ENCODE data around the gene SERF2.
"Not testable (repeated sequence)": the region's sequence is repeated elsewhere in the genome, so short reads cannot be mapped to it uniquely, and the experiment has no call there.

The SERF2 gene

DNA sequence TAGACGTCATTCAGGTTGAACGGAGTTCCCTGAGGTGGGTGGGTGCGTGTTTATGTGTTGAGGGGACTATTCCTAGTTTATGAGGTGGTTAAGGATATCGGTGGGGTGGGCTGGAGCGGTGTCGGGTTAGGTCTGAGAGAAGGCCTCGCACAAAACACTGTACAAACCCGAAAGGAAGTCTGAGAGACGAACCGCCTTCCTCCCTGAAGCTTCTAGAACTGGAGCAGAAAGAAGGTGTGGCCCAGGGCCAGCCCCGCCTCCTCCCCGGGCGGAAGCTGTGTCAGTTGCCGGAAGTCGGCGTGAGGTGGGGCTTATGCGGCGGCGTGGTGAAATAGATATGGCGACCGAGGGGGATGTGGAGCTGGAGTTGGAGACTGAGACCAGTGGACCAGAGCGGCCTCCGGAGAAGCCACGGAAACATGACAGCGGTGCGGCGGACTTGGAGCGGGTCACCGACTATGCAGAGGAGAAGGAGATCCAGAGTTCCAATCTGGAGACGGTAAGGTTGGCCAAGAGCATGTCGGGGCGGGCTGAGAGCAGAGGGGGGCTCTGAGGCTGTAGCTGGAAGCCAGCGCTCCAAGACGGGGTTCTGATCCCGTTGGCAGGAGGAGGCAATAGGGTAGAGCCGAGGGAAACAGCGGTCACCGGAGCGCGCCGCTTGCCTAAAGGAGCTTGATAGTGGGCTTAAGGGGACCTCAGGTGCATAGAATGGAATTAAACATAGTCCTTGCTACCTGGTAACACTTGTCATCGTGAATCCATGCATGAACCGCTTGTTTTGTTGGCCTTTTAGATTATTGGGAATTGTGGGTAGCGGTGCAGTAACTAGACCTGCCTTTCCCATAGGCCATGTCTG lies 8.4 kb downstream of the SERF2 start, which contains the start of gene HYPK:
Gene HYPK (plus strand): TSS at position 314 of the 856 bp plus-strand sequence. CDS start 24 bp downstream, at position 338.
- no peaks in the 10 kb centered on the region for H3K27me3 Mint-ChIP-seq
- no peaks in the 10 kb centered on the region for H3K9me3 Mint-ChIP-seq
- H3K27ac Mint-ChIP-seq: peak within 1 kb of the TSS; percentile 98
- peaks cover 98% of the 10 kb centered on the region for H3K36me3 Mint-ChIP-seq (ENCODE audit: low read depth)
- peak within 1 kb of the TSS; percentile 99 for H3K4me3 Mint-ChIP-seq
- peak; percentile 93 for DNase-seq
- H3K4me1 Mint-ChIP-seq (ENCODE audit: low read depth): peaks cover 44% of the 10 kb centered on the region

DNA sequence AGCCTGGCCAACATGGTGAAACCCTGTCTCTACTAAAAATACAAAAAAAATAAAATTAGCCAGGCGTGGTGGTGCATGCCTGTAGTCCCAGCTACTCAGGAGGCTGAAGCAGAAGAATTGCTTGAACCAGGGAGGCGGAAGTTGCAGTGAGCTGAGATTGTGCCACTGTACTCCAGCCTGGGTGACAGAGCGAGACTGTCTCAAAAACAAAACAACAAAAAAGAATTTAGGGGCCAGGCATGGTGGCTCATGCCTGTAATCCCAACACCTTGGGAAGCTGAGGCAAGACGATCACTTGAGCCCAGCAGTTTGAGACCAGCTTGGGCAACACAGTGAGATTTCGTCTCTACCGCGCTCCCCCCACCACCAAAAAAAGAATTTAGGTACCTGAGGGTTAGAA lies 10.6 kb downstream of the SERF2 start:
- Mint-ChIP-seq H3K4me1 (ENCODE audit: low read depth) (peaks cover 32% of the 10 kb centered on the region), H3K27ac (peak overlapping the region; percentile 47), H3K36me3 (ENCODE audit: low read depth) (peaks cover 97% of the 10 kb centered on the region)
- not testable (repeated sequence) for H3K27me3 Mint-ChIP-seq, H3K4me3 Mint-ChIP-seq, H3K9me3 Mint-ChIP-seq, DNase-seq

DNA sequence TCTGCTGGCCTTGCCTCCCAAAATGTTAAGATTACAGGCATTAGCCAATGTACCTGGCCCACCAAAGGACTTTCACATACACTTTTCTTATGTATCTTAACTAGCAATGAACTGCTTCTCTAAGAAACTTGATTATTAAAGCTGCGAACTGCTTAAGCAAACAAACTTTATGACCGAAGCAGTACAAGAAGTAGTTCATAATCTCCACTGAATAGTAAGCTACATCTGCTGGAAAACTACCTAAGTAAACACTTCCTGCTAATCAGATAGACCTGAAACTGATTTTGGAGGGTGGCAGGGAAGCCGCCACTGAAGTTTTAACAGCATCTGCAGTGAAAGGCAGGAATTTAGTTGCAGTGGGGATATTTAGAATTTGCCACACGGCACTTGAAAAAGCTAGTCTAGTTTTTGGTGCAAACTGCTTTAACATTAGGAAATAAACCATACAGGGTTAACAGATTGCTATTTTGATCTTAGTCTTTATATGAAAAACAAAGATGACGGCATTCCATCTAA lies 16.4 kb downstream of the SERF2 start:
- Mint-ChIP-seq H3K36me3 (ENCODE audit: low read depth) (peaks cover 96% of the 10 kb centered on the region), H3K9me3 (no peaks in the 10 kb centered on the region), H3K4me1 (ENCODE audit: low read depth) (peaks cover 6% of the 10 kb centered on the region), H3K27ac (peak overlapping the region; percentile 33), H3K27me3 (no peaks in the 10 kb centered on the region), H3K4me3 (no peak overlapping the region)
- DNase-seq: no peak

DNA sequence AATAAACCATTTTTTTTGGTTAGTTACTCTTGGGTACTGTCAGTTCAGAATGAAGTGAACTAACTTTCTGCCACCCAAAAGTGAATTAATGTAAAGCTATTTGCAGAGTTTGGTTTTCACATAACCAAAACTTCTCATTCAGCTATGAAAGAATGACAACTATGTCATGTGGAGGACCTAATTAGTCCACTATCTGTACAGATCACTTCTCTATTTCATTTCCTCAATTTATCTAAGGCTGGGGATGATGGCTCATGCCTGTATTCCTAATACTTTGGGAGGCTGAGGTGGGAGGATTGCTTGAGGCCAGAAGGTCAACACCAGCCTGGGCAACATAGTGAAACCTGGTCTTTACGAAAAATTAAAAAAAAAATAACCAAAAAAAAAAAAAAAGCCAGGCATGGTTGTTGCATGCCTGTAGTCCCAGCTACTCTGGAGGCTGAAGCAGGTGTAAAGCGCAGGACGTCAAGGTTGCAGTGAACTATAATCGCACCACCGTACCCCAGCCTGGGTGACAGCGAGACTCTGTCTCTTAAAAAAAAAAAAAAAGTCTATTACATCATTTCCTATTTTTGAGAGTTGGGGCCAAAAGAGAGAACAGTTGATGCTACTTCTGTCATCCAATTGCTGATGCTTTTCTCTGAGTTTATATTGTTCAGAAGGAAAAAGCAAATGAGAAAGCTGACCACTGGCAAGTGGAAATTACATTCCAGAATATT lies 17.0 kb downstream of the SERF2 start:
- H3K36me3 Mint-ChIP-seq (ENCODE audit: low read depth): peaks cover 96% of the 10 kb centered on the region
- H3K27ac Mint-ChIP-seq: peak overlapping the region; percentile 69
- H3K9me3 Mint-ChIP-seq: no peaks in the 10 kb centered on the region
- no peak overlapping the region for H3K4me3 Mint-ChIP-seq
- H3K27me3 Mint-ChIP-seq: no peaks in the 10 kb centered on the region
- no peak for DNase-seq
- H3K4me1 Mint-ChIP-seq (ENCODE audit: low read depth): peaks cover 6% of the 10 kb centered on the region

DNA sequence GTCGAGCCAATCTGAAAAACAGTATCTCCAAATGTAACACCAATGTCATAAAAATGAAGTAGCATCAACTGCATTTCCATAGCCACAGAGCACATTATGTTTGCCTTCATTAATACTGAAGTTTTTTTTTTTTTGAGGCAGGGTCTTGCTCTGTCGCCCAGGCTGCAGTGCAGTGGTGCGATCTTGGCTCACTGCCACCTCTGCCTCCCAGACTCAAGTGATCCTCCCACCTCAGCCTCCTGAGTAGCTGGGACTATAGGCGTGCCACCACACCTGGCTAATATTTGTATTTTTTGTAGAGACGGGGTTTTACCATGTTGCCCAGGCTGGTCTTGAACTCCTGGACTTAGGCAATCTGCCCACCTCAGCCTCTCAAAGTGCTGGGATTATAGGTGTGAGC lies 22.9 kb downstream of the SERF2 start:
- not testable (repeated sequence) for H3K4me3 Mint-ChIP-seq, H3K9me3 Mint-ChIP-seq, H3K27me3 Mint-ChIP-seq, DNase-seq
- Mint-ChIP-seq H3K27ac (peak overlapping the region; percentile 81), H3K4me1 (ENCODE audit: low read depth) (peaks cover 11% of the 10 kb centered on the region), H3K36me3 (ENCODE audit: low read depth) (peaks cover 83% of the 10 kb centered on the region)

DNA sequence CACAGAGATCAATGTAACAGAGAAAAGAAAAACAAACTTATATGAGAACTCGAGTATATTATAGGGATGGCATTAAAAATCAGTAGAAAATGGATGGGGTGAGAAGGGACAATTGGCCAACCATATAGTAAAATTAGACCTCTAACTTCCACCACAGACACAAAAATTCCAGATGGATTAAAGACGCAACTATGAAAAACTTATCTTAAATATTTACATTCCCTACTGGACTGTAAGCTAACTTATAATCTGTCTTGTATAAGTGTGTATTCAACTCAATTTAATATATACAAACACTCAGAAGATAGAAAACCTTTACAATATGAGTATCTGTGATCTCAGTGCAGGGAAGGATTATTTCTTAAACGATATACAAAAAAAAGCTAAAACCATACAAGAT lies 29.4 kb downstream of the SERF2 start:
- H3K4me1 Mint-ChIP-seq (ENCODE audit: low read depth): peaks cover 57% of the 10 kb centered on the region
- peak overlapping the region; percentile 54 for H3K27ac Mint-ChIP-seq
- no peaks in the 10 kb centered on the region for H3K27me3 Mint-ChIP-seq
- DNase-seq: no peak
- peaks cover 62% of the 10 kb centered on the region for H3K36me3 Mint-ChIP-seq (ENCODE audit: low read depth)
- peaks cover 4% of the 10 kb centered on the region for H3K9me3 Mint-ChIP-seq
- H3K4me3 Mint-ChIP-seq: peak overlapping the region; percentile 58

DNA sequence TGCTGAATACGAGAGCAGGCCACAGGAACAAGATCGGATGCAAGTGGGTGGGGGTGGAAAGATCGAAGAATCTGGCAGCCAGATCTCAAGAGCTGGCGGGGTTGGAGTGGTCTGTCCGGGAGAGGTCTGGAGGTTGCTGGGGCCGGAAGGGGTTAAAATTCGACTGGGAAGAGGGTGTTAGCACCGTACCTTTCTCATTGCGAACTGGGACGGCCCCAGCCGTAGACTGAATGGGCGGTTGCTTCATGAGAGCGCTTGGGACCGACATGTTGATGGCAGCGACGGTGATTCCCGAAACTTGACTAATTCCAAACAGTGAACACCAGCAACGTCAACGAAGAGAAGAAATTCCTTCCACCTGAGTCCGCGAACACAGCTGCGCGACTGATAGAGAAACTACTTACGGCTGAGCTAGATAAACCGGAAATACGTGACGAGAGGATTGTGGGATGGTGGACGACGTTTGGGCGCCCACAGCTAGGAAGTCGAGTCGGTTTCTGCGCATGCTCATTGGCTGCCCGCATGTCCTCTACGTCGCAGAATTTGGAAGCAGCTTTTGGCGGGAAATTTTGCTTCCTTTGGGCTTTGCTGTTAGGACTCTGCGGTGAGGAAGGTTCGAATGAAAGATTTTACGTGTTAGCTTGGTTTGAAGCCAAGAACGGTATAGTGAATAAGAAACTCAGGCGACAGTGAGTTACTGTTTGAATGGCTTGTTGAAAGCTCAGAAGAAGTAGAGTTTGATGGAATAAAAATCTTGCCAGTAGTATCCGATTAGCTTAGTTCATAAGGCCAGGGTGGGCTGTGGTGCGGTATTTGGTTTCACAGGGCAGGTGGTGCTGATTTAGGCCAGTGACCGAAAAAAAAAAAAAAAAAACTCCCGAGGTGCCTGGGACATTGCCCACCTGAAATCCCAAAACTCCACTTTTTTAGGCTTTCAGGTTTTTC lies 32.5 kb downstream of the SERF2 start, which contains the start of gene MFAP1:
Gene MFAP1 (minus strand): TSS at position 389 of the 945 bp plus-strand sequence. CDS start 121 bp downstream, at position 268.
- DNase-seq: peak; percentile 87
- Mint-ChIP-seq H3K9me3 (peaks cover 4% of the 10 kb centered on the region), H3K27me3 (no peaks in the 10 kb centered on the region), H3K4me3 (peak within 1 kb of the TSS; percentile 96), H3K4me1 (ENCODE audit: low read depth) (peaks cover 66% of the 10 kb centered on the region), H3K36me3 (ENCODE audit: low read depth) (peaks cover 68% of the 10 kb centered on the region), H3K27ac (peak within 1 kb of the TSS; percentile 99)

DNA sequence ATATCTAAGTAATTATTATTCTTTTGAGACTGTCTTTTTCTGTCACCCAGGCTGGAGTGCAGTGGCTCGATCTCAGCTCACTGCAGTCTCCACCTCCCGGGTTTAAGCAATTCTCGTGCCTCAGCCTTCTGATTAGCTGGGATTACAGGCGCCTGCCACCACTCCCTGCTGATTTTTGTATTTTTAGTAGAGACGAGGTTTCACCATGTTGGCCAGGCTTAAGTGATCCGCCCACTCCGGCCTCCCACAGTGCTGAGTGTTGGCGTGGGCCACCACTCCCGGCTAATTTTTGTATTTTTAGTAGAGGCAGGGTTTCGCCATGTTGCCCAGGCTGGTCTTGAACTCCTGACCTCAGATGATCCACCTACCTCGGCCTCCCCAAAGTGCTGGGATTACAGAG lies 33.2 kb downstream of the SERF2 start:
- Mint-ChIP-seq H3K36me3 (ENCODE audit: low read depth) (peaks cover 71% of the 10 kb centered on the region), H3K4me1 (ENCODE audit: low read depth) (peaks cover 69% of the 10 kb centered on the region), H3K4me3 (peak overlapping the region; percentile 96), H3K27ac (peak overlapping the region; percentile 96)
- H3K27me3 Mint-ChIP-seq, DNase-seq, H3K9me3 Mint-ChIP-seq: not testable (repeated sequence)

DNA sequence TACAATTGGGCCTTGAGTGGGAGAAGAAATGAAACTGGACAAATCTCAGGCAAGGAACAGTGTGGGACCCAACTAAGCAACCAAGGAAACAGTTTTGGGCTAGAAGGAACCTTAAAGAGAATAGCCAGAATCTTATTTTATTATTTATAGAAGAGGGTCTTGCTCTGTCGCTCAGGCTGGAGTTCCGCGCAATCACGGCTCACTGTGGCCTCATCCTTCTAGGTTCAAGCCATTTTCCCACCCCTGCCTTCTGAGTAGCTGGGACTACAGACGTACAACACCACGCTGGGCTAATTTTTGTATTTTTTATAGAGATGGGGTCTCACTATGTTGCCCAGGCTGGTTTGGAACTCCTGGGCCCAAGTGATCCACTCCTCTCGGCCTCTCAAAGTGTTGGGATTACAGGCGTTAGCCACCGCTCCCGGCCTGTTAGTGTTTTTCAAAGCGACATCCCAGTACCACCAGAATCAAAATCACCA lies 33.9 kb downstream of the SERF2 start:
- peaks cover 66% of the 10 kb centered on the region for H3K4me1 Mint-ChIP-seq (ENCODE audit: low read depth)

DNA sequence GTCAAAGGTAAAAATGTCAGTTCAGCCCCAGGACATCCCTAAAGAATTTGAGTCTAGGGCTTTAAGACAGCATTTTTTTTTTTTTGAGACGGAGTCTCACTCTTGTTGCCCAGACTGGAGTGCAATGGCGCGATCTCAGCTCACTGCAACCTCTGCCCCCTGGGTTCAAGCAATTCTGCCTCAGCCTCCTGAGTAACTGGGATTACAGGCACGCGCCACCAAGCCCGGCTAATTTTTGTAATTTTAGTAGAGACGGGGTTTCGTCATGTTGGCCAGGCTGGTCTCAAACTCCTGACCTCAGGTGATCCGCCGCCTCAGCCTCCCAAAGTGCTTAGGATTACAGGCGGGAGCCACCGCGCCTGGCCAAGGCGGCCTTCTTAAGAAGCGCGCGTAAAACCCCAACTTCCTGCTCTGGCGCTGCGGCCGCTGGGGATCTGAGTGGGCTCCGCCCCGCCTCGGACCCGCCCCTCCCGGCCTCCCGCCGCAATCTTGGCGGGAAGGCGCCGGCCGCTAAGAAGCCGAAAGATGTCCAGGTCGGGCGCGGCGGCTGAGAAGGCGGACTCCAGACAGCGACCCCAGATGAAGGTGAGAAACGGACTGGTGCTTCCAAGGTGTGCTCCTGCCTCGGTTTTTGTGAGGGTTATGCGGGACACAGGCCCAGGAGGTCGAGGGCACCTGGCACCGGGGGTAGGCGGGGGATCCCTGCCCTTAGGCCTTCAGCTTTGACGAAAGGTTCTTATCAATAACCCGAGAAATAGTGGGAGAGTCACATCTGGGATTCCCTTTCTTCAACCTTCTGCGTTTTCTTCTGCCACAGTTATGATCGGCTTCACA lies 34.6 kb downstream of the SERF2 start, which contains the start of gene WDR76:
Gene WDR76 (plus strand): TSS at position 495 of the 834 bp plus-strand sequence. CDS start 31 bp downstream, at position 526.
- H3K4me3 Mint-ChIP-seq: peak within 1 kb of the TSS; percentile 94
- H3K27ac Mint-ChIP-seq: peak within 1 kb of the TSS; percentile 96
- peaks cover 63% of the 10 kb centered on the region for H3K4me1 Mint-ChIP-seq (ENCODE audit: low read depth)
- peak; percentile 85 for DNase-seq
- H3K9me3 Mint-ChIP-seq: peaks cover 4% of the 10 kb centered on the region
- no peaks in the 10 kb centered on the region for H3K27me3 Mint-ChIP-seq
- peaks cover 72% of the 10 kb centered on the region for H3K36me3 Mint-ChIP-seq (ENCODE audit: low read depth)

More for the DNA sequence above, 33.9 kb downstream of the SERF2 start:
- Mint-ChIP-seq H3K27me3 (no peaks in the 10 kb centered on the region), H3K27ac (peak overlapping the region; percentile 96), H3K9me3 (peaks cover 4% of the 10 kb centered on the region), H3K36me3 (ENCODE audit: low read depth) (peaks cover 72% of the 10 kb centered on the region), H3K4me3 (peak overlapping the region; percentile 94)
- DNase-seq: no peak

DNA sequence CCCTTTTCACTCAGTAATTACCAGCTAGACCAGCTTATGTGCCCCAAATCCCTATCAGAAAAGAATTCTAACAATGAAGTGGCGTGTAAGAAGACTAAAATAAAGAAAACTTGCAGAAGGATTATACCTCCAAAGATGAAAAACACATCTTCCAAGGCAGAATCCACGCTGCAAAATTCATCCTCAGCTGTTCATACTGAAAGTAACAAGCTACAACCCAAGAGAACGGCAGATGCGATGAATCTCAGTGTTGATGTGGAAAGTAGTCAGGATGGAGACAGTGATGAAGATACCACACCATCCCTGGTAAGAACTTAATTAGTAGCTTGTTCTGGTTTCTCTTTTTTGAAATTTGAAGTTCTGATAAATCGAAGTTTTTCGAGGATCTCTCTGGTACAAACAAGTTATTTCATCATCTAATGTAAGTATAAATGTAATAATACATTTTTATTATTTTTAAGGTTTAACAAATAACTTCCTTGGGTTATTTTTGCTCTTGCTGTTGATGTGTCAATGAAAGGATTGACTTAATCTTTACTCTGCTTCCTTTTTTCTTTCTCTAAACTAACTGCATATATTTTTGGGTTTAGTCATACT lies 36.0 kb downstream of the SERF2 start:
- H3K27me3 Mint-ChIP-seq: no peaks in the 10 kb centered on the region
- peaks cover 77% of the 10 kb centered on the region for H3K36me3 Mint-ChIP-seq (ENCODE audit: low read depth)
- no peak for DNase-seq
- H3K27ac Mint-ChIP-seq: peak overlapping the region; percentile 96
- peak overlapping the region; percentile 94 for H3K4me3 Mint-ChIP-seq
- H3K4me1 Mint-ChIP-seq (ENCODE audit: low read depth): peaks cover 56% of the 10 kb centered on the region
- H3K9me3 Mint-ChIP-seq: peaks cover 4% of the 10 kb centered on the region

DNA sequence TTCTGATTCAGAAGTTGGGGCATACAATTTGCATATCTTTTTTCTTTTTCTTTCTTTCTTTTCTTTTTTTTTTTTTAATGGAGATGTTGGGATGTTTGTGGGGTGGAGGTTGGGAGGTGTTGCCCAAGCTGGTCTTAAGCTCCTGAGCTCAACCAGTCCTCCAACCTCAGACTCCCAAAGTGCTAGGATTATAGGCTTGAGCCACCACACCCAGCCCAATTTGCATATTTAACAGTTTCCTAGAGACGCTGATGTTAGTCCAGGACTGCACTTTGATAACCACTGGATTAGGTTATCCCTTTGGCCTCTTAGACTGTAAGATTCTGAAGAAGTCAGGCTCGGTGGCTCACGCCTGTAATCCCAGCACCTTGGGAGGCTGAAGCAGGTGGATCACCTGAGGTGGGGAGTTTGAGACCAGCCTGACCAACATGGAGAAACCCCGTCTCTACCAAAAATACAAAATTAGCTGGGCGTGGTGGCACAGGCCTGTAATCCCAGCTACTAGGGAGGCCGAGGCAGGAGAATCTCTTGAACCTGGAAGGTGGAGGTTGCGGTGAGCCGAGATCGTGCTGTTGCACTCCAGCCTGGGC lies 37.9 kb downstream of the SERF2 start:
- H3K27ac Mint-ChIP-seq: peak overlapping the region; percentile 66
- H3K36me3 Mint-ChIP-seq (ENCODE audit: low read depth): peaks cover 81% of the 10 kb centered on the region
- H3K4me3 Mint-ChIP-seq: peak overlapping the region; percentile 94

More for the DNA sequence above, 37.9 kb downstream of the SERF2 start:
- H3K9me3 Mint-ChIP-seq, DNase-seq, H3K27me3 Mint-ChIP-seq: not testable (repeated sequence)
- peaks cover 45% of the 10 kb centered on the region for H3K4me1 Mint-ChIP-seq (ENCODE audit: low read depth)
